ENCODE results near the gene NTSR1. TPM values are rescaled to one million over a fixed set of nuclear protein-coding genes. Genes with fewer than 3 reads are reported as not detected.

The NTSR1 gene
- total and polyA plus RNA-seq, 2 of the 13 experiments (the other 11 are each of a cell fraction or from before 2014, with no cell fraction given) = 0.09 to 0.12 TPM

- TF ChIP-seq HMGXB4 (CRISPR knock-in tag; IDR thresholded peaks at IDR 0.05; ENCODE audit: borderline replicate concordance in 1 of 2, low read depth in 1 of 2) (no peak), ZNF549 (CRISPR knock-in tag; IDR thresholded peaks at IDR 0.05) (no peak), ARNTL (CRISPR knock-in tag; IDR thresholded peaks at IDR 0.05) (no peak), ZUFSP (CRISPR knock-in tag; IDR thresholded peaks at IDR 0.05; ENCODE audit: borderline replicate concordance) (no peak), ZBTB49 (CRISPR knock-in tag; IDR thresholded peaks at IDR 0.05; ENCODE audit: borderline replicate concordance) (no peak), ZNF749 (CRISPR knock-in tag; IDR thresholded peaks at IDR 0.05; ENCODE audit: borderline replicate concordance) (no peak)
Measured at GRCh38 chr20:62748311-62748710, 39.7 kb downstream of the NTSR1 start (continued).
